Measurements from ENCODE around the gene ABCC1.

The ABCC1 gene

GRCh38 chr16:16076423-16076813 is 127.0 kb downstream of the ABCC1 start:
- Mint-ChIP-seq H3K4me3 (no peak overlapping the region), H3K9me3 (no peaks in the 10 kb centered on the region), H3K4me1 (peaks cover 23% of the 10 kb centered on the region), H3K27ac (peak overlapping the region in 1 of 2 donors; percentile 80), H3K27me3 (no peaks in the 10 kb centered on the region)
- DNase-seq, result no peak
- ATAC-seq, result no peak

- H3K27ac Mint-ChIP-seq, result no peak overlapping the region
- no peak for ATAC-seq
- H3K27me3 Mint-ChIP-seq, result no peaks in the 10 kb centered on the region
- peaks cover 6 to 13% of the 10 kb centered on the region in 2 donors for H3K9me3 Mint-ChIP-seq
- no peak for DNase-seq
- H3K4me3 Mint-ChIP-seq, result no peak overlapping the region
- H3K4me1 Mint-ChIP-seq, result no peaks in the 10 kb centered on the region
Measured at GRCh38 chr16:16080465-16081065, 131.1 kb downstream of the ABCC1 start.

- DNase-seq (no peak), ATAC-seq (no peak)
- peaks cover 6 to 13% of the 10 kb centered on the region in 2 donors for H3K9me3 Mint-ChIP-seq
- no peak overlapping the region for H3K27ac Mint-ChIP-seq
- H3K27me3 Mint-ChIP-seq, result no peaks in the 10 kb centered on the region
- no peak overlapping the region for H3K4me3 Mint-ChIP-seq
- no peaks in the 10 kb centered on the region for H3K4me1 Mint-ChIP-seq
Measured at GRCh38 chr16:16081141-16081540, 131.7 kb downstream of the ABCC1 start.

GRCh38 chr16:16082255-16082654 is 132.8 kb downstream of the ABCC1 start:
- Mint-ChIP-seq H3K27ac (no peak overlapping the region), H3K9me3 (peaks cover 6 to 13% of the 10 kb centered on the region in 2 donors), H3K4me1 (peaks cover 10% of the 10 kb centered on the region), H3K4me3 (no peak overlapping the region), H3K27me3 (no peaks in the 10 kb centered on the region)
- ATAC-seq, result no peak
- DNase-seq, result no peak

- Mint-ChIP-seq H3K27me3 (no peaks in the 10 kb centered on the region), H3K9me3 (peaks cover 6 to 13% of the 10 kb centered on the region in 2 donors), H3K4me1 (peaks cover 10% of the 10 kb centered on the region), H3K27ac (peak overlapping the region in 1 of 2 donors; percentile 19), H3K4me3 (no peak overlapping the region)
- DNase-seq (no peak), ATAC-seq (peak; percentile 40)
Measured at GRCh38 chr16:16083421-16084156, 134.2 kb downstream of the ABCC1 start.

GRCh38 chr16:16084874-16085273 is 135.5 kb downstream of the ABCC1 start:
- H3K9me3 Mint-ChIP-seq, result peaks cover 6 to 13% of the 10 kb centered on the region in 2 donors
- no peak for ATAC-seq

GRCh38 chr16:16086653-16087446 is 137.4 kb downstream of the ABCC1 start:
- Mint-ChIP-seq H3K9me3 (peaks cover 6 to 13% of the 10 kb centered on the region in 2 donors), H3K27ac (peak overlapping the region; percentile 25 to 27), H3K27me3 (no peaks in the 10 kb centered on the region), H3K4me3 (no peak overlapping the region), H3K4me1 (peaks cover 10% of the 10 kb centered on the region)
- DNase-seq, result no peak
- ATAC-seq, result no peak

More at GRCh38 chr16:16084874-16085273, 135.5 kb downstream of the ABCC1 start:
- no peak for DNase-seq
- no peaks in the 10 kb centered on the region for H3K27me3 Mint-ChIP-seq
- peaks cover 10% of the 10 kb centered on the region for H3K4me1 Mint-ChIP-seq
- H3K4me3 Mint-ChIP-seq, result no peak overlapping the region
- H3K27ac Mint-ChIP-seq, result no peak overlapping the region

- no peak for ATAC-seq
- H3K27me3 Mint-ChIP-seq, result no peaks in the 10 kb centered on the region
- peak overlapping the region in 1 of 2 donors; percentile 19 for H3K27ac Mint-ChIP-seq
- H3K4me3 Mint-ChIP-seq, result no peak overlapping the region
- H3K9me3 Mint-ChIP-seq, result no peaks in the 10 kb centered on the region
- peaks cover 10% of the 10 kb centered on the region for H3K4me1 Mint-ChIP-seq
- no peak for DNase-seq
Measured at GRCh38 chr16:16090238-16090637, 140.8 kb downstream of the ABCC1 start.

GRCh38 chr16:16092925-16093627 is 143.7 kb downstream of the ABCC1 start:
- Mint-ChIP-seq H3K27me3 (no peaks in the 10 kb centered on the region), H3K9me3 (no peaks in the 10 kb centered on the region), H3K4me3 (no peak overlapping the region), H3K4me1 (no peaks in the 10 kb centered on the region), H3K27ac (peak overlapping the region in 1 of 2 donors; percentile 82)
- ATAC-seq, result no peak
- no peak for DNase-seq

GRCh38 chr16:16093628-16094332 is 144.4 kb downstream of the ABCC1 start:
- peak overlapping the region in 1 of 2 donors; percentile 71 for H3K27ac Mint-ChIP-seq
- no peaks in the 10 kb centered on the region for H3K27me3 Mint-ChIP-seq
- DNase-seq, result no peak

GRCh38 chr16:16095646-16096045 is 146.2 kb downstream of the ABCC1 start:
- H3K9me3 Mint-ChIP-seq, result no peaks in the 10 kb centered on the region
- no peak overlapping the region for H3K27ac Mint-ChIP-seq
- no peak for ATAC-seq
- no peaks in the 10 kb centered on the region for H3K4me1 Mint-ChIP-seq
- H3K4me3 Mint-ChIP-seq, result no peak overlapping the region
- DNase-seq, result no peak
- no peaks in the 10 kb centered on the region for H3K27me3 Mint-ChIP-seq

More at GRCh38 chr16:16093628-16094332, 144.4 kb downstream of the ABCC1 start:
- Mint-ChIP-seq H3K4me1 (no peaks in the 10 kb centered on the region), H3K4me3 (no peak overlapping the region), H3K9me3 (no peaks in the 10 kb centered on the region)
- no peak for ATAC-seq

GRCh38 chr16:16096121-16096857 is 146.9 kb downstream of the ABCC1 start:
- DNase-seq, result no peak
- no peaks in the 10 kb centered on the region for H3K4me1 Mint-ChIP-seq
- H3K27ac Mint-ChIP-seq, result peak overlapping the region in 1 of 2 donors; percentile 67
- H3K4me3 Mint-ChIP-seq, result no peak overlapping the region
- no peak for ATAC-seq
- H3K9me3 Mint-ChIP-seq, result no peaks in the 10 kb centered on the region
- no peaks in the 10 kb centered on the region for H3K27me3 Mint-ChIP-seq

GRCh38 chr16:16096858-16097213 is 147.4 kb downstream of the ABCC1 start:
- H3K27me3 Mint-ChIP-seq, result no peaks in the 10 kb centered on the region
- no peaks in the 10 kb centered on the region for H3K9me3 Mint-ChIP-seq
- H3K27ac Mint-ChIP-seq, result no peak overlapping the region
- no peak for DNase-seq
- no peak for ATAC-seq
- H3K4me3 Mint-ChIP-seq, result no peak overlapping the region
- no peaks in the 10 kb centered on the region for H3K4me1 Mint-ChIP-seq

- H3K9me3 Mint-ChIP-seq, result no peaks in the 10 kb centered on the region
- H3K27ac Mint-ChIP-seq, result no peak overlapping the region
- H3K27me3 Mint-ChIP-seq, result no peaks in the 10 kb centered on the region
- H3K4me3 Mint-ChIP-seq, result no peak overlapping the region
- ATAC-seq, result no peak
- no peaks in the 10 kb centered on the region for H3K4me1 Mint-ChIP-seq
- DNase-seq, result no peak
Measured at GRCh38 chr16:16099320-16099719, 149.9 kb downstream of the ABCC1 start.
